Stimulated activated CD4-positive, alpha-beta T cell treated with anti-CD3 and anti-CD28 coated beads, TNF-alpha, amount 100 ng/mL, for 1 hour (primary cell): Measurements from ENCODE around the gene MYOG.

Experiments used
- DNase-seq, 3 donors: peaks; one replicate each; pipeline ENCODE4 v3.0.0-alpha.2; 2020; ENCODE audit warnings: low read depth in 3 of 3, low spot score in 1 of 3

Gene MYOG

GRCh38 chr1:203117611-203118575, 32.1 kb upstream of the MYOG start:
- no peak for DNase-seq

- DNase-seq, result no peak
These were observed 30.4 kb upstream of the MYOG start for GRCh38 chr1:203116091-203116820.

GRCh38 chr1:203114202-203114601, 28.4 kb upstream of the MYOG start:
- no peak for DNase-seq

- no peak for DNase-seq
These were observed 27.5 kb upstream of the MYOG start for GRCh38 chr1:203113308-203113707.

- no peak for DNase-seq
These were observed 26.7 kb upstream of the MYOG start for GRCh38 chr1:203112475-203112874.

GRCh38 chr1:203104789-203105390, 19.1 kb upstream of the MYOG start:
- DNase-seq, result no peak

- no peak for DNase-seq
These were observed 18.1 kb upstream of the MYOG start for GRCh38 chr1:203103829-203104495.

GRCh38 chr1:203103216-203103615, 17.4 kb upstream of the MYOG start:
- no peak for DNase-seq

GRCh38 chr1:203101813-203102634, 16.2 kb upstream of the MYOG start:
- no peak for DNase-seq

GRCh38 chr1:203100516-203100869, 14.7 kb upstream of the MYOG start:
- DNase-seq, result no peak

- DNase-seq, result no peak
These were observed 14.1 kb upstream of the MYOG start for GRCh38 chr1:203099805-203100515.

GRCh38 chr1:203098914-203099520, 13.2 kb upstream of the MYOG start:
- DNase-seq, result no peak

- no peak for DNase-seq
These were observed 12.6 kb upstream of the MYOG start for GRCh38 chr1:203098445-203098844.

GRCh38 chr1:203097001-203097400, 11.2 kb upstream of the MYOG start:
- DNase-seq, result no peak

GRCh38 chr1:203096566-203096965, 10.8 kb upstream of the MYOG start:
- DNase-seq, result no peak

GRCh38 chr1:203095061-203095690, 9.4 kb upstream of the MYOG start:
- DNase-seq, result no peak

- no peak for DNase-seq
These were observed 8.1 kb upstream of the MYOG start for GRCh38 chr1:203093754-203094410.

- no peak for DNase-seq
These were observed 6.0 kb upstream of the MYOG start for GRCh38 chr1:203091761-203092330.
